NCI-H1105 (cell line): ENCODE measurements around the gene LINC00632.
"Not testable (repeated sequence)": the region's sequence is repeated elsewhere in the genome, so short reads cannot be mapped to it uniquely, and the experiment has no call there.

ENCODE experiments used
- DNase-seq: peaks from one replicate; lab custom pipeline; 2025; lab: John Stamatoyannopoulos, UW

The LINC00632 gene

DNA sequence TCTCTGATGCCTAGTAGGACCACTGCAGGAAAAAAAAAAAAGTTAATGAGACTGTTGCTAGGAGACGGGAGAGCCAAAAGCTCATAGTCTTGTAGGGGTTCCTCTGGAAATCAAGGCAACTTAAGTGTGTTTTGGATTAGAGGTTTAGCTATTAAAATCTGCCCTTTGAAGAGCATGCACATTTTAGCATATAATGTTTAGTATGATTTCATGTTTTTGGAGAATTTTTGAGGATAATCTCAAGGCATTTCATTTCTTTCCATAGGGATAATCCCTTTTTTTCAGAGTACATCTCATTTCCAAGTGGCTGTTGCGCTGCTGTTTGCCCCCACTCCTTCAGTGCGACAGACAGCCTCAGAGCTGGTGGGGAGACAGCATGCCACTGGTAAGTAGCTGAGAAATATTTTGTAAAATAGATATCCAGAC lies at the start of gene LINC00632:
Gene LINC00632 (plus strand): TSS at position 339 of the 426 bp plus-strand sequence.
- no peak for DNase-seq

DNA sequence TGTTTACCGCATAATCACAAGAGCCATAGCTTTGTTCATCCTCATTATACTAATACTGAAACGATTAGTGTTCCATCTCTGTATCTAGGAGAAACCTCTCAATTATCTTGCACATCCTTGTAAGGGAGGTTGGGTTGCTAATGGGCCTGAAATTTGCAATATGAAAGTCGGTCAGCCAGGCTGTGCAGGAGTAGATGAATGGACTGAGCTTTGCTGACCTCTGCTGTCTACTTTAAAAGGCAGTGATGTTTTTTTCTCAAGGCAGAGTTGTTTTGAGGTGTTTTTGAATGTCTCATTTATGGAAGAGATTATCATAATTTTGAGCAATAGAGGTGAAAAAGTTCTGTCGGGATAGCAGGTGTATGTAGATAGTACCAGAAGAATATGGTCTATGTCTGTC lies 47.9 kb upstream of the LINC00632 start:
- DNase-seq = no peak

DNA sequence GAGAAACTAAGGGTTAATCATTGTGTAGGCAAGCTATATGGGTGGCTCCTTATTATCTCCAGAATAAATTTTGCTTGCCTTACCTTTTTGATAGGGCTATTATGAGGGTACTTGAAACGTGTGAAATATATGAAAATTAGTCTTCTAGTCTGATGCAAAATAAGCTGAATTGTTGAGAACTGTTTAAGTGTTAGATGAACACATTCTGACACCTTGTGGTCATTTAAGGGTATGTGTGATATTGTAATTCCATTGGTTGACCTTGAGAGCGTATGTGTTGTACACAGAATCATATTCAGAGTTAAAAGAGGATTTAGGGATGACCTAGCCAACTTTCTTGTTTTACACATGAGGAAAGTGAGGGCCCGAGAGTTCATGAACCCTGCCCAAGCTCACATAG lies 44.6 kb upstream of the LINC00632 start:
- no peak for DNase-seq

DNA sequence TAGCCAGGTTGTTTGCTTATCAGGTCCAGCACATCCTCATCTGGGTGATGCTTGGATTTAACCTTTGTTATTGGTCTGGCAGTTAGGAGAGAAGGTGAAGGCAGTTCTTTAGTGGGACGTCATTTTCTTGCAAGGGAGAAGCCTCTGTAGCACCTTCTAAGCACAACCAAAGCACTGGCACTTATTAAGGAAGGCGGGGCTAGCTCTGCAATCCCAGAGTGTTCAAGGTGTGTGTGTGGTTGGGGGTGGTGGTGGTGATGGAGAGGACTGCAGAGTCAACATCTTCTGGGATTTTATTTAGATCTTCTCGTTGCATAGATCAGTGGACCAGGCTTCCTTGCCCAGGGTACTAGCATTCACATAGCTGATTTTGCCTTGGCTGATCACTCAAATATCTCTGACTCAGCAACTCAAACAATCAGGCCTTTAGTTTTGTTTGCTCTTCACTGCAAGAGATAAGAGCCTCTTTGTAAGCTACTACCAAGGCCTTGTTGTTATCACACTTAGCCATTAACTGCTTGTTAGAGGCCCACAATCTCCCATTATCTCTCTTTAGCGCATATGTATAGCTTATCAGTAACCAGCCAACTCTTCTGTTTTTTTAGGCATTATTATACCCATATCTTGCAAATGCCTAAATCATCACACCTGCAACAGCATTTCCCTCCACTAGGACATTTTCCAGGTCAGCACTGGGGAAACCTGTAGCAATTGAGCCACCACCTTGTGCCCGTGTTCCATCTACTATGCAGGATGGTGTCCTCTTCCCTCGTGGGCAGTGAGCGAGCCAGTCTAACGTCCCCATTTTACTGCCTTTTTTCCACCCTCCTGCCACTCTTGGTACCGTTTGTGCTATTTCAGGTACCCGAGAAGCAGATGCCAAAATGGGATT lies 36.5 kb upstream of the LINC00632 start:
- DNase-seq = no peak

DNA sequence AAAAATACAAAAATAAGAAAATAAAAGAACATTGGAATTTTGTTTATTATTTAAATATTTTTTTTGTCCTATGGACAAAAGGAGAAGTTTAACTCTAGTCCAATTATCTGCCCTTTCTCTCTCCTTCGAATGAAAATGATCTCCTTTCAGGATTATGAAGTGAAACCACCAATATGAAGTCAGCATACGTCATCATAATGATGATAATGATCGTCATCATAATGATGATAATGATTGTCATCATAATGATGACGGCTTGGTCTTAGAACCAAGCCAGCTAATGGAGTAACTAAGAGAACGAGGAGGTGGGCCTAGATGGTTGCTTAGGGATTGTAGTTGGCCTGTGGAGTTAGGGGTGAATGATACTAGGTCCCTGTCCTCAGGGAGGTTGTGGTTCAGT lies 21.9 kb upstream of the LINC00632 start:
- DNase-seq = no peak

DNA sequence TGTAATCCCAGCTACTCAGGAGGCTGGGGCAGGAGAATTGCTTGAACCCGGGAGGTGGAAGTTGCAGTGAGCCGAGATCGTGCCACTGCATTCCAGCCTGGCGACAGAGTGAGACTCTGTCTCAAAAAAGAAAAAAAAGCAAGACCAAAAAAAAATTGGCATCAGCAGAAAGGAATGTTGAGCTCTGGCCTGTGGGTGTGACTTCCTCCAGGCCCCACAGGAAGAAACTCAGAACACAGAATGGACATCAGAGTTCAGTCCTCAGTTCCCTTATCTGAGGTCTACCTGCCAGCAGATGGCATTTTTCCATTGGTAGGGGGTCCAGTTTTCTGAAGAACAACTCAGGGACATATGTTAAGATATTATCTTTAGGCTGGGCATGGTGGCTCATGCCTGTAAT lies 18.0 kb upstream of the LINC00632 start:
- not testable (repeated sequence) for DNase-seq

DNA sequence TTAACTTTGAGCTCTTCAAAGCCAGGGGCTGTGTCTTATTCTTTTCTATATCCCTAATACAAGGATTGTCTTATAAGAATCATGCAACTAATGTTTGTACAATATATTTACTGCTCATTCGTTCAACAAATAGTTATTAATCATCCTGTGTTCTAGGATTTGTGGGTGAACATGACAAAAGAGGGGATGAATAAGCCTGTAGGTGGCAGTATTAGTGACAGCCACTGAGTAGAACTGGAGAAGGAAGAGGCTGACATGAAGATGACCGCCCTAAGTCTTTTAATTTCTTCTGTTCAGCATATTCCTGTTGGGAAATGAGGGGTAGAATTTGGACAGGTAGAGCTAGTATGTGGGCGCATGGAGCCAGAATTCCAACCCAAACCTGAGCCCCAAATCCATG lies 11.9 kb upstream of the LINC00632 start:
- DNase-seq = no peak

DNA sequence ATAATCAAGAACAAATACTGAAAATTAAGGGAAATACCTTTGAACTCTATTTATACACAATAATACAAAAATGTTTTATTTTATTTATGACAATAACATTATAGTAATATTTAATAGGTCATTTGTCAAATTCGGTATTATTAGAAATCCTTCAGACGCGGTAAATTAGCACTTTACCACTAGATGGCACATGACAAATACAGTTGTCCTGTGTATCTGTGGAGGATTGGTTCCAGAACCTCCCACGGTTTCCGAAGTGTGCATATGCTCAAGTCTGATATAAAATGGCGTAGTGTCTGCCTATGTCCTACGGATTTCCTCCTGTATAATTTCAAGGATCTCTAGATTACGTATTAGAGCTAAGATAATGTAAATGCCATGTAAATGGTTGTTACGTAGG lies 8.1 kb upstream of the LINC00632 start:
- no peak for DNase-seq

DNA sequence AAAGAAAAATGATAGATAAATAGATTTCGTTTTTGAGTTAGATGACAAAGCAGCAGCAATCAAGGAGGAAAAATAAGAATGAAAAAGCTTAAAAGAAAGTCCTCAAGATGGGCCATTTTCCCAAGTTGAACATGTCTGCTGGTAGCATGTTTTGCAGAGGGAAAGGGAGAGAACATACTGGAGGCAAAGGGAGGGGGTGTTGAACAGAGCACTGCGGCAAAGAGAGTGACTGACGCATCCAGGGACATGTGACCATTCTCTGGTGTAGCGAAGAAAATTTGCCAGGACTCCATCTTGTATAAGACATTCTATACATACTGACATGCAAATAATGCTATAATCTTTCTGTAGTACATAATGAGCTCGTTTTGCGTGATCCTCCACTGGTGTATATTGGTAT lies 1.2 kb downstream of the LINC00632 start:
- no peak for DNase-seq

DNA sequence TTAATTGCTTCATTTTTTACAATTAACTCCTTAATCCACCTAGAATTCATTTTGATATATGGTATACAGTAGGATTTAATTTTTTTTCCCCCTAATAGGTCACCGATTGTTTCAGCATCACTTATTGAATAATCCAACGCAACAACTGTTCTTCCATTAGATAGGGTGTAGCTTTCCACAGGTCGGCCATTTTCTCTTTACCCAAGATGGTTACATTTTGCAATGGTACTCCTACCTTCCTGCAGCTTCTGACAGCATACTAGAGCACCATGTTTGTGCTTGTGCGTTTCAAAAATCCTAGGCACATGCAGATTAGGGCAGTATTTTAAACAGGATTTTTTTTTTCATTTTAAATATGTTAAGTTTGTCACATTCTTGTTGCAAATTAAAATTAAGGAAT lies 2.3 kb downstream of the LINC00632 start:
- no peak for DNase-seq

DNA sequence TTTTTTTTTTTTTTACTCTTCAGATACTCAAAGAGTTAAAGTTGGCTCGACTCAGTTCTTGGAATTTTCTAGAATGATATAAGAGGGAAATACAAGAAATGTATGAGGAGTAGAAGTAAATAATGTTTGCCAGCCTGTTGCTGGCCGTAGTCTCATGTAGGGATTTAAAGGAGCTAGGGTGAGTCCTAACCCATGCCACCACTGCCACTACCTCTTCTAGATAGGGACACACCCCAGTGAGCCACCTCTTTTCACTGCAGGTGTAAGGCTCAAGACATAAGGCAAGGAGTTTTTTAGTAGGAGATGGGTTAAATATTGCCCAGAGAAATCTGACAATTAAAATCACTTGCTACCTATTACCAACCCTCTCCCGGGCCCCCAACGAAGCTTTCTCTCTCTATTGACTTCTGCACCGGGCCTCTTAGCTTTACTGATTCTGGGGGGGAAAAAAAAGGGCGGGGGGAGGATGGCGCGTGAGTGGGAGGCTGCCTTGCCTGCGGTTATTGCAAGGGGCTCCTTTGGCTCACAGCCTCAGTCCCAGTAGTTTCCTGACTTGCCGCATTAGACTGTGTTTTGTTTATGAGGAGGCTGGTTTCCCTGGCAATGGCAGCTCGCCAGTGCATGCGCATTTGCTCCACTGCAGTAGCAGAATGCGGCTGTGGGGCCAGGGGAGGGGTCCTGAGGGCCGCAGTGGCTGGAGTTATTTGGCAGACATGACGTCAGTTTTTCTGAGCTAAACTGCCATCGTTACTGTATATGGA lies 3.0 kb downstream of the LINC00632 start:
- peak; percentile 19 for DNase-seq

DNA sequence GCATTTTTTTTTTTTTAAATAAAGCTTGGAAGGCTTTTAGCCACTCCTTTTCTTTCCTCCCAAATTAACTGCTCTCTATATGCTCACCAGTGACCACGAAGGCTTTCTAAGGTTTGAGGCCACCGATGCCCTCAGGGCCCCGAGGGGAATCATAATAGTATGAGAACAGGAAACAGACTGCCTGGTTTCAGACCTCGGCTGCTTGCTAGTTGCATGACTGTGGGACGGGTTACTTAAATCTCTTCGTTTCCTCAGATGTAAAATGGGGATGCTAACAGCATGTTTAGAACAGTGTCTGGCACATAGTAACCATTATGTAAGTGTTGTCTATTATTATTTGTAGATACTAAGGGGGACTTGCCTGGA lies 3.6 kb downstream of the LINC00632 start:
- no peak for DNase-seq

DNA sequence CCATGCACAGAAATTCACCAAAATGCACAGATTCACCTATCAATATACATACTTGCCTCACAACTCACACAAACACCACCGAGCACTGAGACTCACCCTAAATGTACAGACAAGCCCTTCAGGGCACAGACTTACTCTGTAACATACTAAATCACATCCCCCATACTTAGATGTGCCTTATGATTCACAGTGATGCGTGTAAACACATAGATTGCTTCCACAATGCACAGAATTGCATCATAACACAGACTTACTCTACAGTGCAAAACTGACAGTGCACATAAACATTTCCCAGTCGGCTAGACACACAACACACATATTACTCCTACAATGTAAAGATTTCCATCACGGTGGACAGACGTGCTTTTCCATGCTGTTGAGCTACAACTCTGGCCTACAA lies 6.2 kb downstream of the LINC00632 start:
- no peak for DNase-seq

DNA sequence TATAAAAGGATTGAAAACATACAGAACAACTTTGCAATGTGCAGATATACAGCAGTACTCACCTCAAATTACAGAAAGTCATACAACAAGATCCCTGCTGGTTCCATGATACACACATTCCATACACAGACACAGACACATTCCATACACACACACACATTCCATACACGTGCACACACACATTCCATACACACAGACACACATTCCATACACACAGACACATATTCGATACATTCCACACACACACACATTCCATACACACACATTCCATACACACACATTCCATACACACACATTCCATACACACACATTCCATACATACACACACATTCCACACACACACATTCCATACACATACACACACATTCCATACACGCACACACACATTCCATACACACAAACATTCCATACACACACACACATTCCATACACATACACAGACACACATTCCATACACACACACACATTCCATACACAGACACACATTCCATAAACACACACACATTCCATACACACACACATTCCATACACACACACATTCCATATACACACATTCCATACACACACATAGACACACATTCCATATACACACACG lies 13.7 kb downstream of the LINC00632 start:
- DNase-seq = no peak

DNA sequence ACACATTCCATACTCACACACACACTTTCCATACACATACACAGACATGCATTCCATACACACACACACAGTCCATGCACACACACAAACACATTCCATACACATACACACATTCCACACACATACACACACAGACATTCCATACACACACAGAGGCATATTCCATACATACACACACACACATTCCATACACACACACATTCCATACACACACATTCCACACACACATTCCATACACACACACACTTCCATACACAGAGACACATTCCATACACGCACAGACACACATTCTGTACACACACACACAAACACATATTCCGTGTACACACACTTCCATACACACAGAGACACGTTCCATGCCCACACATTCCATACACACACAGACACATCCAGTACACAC lies 14.8 kb downstream of the LINC00632 start:
- DNase-seq = no peak

DNA sequence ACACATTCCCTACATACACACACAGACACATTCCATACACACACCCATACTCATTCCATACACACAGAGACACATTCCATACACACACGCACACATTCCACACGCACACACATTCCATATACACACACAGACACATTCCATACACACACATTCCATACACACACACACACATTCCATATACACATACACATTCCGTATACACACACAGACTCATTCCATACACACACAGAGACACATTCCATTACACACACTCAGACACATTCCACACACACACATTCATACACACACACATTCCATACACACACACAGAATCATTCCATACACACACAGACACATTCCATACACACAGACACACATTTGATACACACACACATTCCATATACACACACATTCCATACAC lies 15.2 kb downstream of the LINC00632 start:
- DNase-seq = no peak

DNA sequence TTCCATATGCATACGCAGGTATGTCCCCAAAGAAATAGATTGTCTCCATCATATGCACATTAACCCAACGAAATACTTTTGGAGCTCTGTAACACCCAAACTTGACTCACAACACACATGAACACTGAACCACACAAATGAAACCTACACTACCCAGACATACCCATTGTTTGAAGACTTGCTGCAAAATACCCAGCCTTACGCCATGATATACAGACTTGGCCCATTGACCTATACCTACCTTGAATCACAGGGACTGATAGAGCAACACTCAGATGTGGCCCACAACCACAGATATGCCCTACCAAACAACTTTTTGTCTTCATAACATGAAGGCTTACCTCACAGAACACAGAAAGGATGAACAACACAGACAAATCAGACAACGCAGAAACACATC lies 15.9 kb downstream of the LINC00632 start:
- DNase-seq = no peak

DNA sequence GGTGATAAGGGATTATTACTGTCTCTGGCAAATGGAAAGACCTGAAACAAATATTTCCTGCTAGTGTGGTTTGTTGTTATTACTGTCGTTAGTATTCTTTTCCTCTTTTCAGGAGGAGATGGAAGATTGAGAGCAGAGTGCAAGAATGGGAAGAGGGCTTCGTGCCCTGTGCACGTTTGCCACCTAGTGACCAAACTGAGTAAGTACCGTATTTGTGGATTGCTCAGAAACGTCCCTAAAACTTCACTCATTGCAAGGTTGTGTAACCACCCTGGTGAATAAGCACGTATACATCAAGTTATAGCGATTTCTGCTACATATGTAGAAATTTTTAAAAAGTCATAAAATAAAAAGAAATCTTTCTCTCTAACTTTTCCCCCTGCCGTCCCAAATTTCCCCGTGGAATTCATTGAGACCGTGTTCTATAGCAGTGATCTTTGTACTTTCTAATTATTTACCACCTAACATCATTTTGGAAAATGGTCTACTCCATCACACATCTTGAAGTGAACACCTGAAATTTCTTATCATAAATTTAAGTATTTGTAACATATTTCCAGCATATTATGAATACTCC lies 24.3 kb downstream of the LINC00632 start:
- DNase-seq = no peak

DNA sequence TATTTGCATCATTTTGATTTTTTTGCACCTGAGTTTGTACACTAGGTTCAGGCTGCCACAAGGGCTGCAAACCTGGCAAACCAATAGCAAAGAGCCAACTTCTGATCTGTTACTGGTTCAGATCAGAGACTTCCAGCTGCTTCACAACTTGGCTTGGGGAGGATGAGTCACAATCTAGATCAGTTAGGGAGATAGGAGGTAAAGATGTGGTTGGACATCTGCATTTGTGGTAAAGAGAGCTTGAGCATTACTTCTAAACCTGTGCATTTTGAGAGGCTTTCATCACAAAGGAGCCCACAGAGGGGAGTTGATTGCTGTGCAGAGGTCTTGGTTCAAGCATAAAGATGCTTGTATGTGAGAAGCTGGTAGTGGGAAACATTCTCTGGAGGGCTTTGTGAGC lies 34.5 kb downstream of the LINC00632 start:
- no peak for DNase-seq

DNA sequence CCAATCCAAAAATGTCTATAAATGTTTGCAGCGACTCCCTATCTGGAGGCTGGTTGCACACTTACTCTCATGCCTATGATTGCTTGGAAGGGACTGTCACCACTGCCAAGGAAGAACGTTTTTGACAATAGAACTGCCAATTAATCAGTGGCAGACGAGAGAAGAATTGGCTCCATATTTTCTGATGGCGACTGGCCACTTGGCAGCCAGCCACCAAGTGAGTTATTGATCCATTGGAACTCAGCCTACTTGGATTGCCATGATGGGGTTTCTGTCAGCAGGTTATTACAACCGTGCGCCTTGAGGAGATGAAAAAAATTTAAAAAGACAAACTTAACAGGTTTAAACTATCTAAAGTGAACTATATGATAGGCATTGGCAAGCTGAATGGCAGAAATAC lies 47.4 kb downstream of the LINC00632 start:
- DNase-seq = no peak

DNA sequence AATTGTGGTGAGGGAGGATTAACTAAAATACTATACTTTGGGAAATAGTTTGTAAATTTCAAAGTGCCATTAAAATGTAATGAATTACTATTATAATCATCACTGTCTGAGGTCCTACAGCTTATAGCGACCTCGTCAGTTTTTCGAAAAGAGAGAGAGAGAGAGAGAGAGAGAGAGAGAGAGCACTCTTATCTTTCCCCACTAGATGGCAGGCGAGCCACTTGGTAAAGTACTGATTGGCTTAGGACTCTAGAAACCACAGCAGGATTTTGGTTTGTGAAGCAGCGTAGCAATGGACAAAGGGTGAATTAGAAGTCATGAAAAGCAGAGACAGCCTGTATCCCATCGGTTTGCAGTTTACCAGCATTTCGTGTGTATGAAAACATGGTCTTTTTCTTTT lies 52.5 kb downstream of the LINC00632 start:
- DNase-seq = peak; percentile 8

DNA sequence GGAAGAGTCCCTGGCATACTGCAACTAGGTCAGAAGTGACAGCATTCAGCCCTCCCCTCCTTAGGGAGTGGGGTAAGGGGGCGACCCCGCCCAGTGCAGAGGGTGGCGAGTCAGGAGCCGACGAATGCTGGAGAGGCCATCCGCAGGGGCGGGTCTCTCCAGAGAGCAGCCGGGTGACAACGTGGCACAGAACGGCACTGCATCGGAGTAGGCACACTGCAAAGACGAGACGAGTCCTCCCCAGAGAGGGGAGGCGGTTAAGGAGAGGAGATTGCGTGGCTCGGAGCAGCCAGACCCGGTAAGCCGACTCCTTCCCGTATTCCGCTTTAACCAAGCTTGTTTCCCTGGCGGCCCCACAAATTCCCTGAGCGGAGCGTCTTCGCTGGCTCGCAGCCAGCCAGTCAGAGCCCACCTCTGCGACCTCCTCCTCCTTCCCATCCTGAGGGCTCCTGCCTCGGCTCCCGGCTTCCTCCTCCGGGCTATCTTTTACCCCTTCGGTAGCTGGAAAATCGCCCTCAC lies 54.9 kb downstream of the LINC00632 start:
- DNase-seq = no peak
